GM18505 (cell line): ENCODE data around the gene POLR2L.

ENCODE experiments used
- ATAC-seq: cut with Tn5 transposase; IDR thresholded peaks from one replicate; pipeline ENCODE4 v1.9.1; 2021; ENCODE audit not compliant: unreplicated experiment
- POLR2A ChIP-seq: IDR thresholded peaks from 4 replicates; pipeline ENCODE4 v1.6.1; 2011; ENCODE audit warnings: borderline replicate concordance; ENCODE audit not compliant: insufficient read depth, insufficient read length; ENCODE audit errors: extremely low read depth

The POLR2L gene

DNA sequence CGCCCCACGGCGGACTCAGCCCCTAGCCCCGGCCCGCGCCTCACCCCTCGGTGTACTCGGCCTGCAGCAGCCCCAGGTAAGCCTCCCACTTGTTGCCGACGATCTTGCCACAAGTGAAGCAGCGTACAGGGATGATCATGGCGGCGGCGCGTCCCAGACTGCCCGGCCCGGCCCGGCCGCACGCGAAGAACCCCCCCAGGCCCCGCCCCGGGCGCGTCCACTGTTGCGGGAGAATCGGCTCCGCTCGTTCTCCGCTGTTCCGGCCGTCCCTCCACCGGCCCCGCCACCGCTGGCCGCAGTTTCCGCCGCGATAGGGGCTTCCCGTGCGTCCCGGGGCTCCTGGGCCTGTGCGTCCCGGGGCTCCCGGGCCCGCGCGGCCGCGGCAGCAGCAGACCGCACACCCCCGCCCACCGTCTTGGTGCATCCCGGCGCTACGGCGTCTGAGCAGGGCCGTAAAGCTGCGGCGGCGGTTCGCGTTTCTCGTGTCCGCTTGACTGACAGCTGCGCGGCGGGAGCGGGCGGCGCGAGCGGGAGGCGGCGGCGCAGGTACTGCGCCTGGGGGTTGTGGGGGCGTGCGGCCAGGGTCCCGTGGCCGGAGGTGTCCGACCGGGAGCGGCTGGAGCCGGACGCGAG is at the start of gene POLR2L, which contains the start of gene TSPAN4:
POLR2L (minus strand) TSS at position 160 of the 633 bp plus-strand sequence; CDS start at position 139, 21 bp downstream.
TSPAN4 (plus strand) TSS at position 483 of the 633 bp plus-strand sequence. CDS start 7,453 bp downstream, outside the sequence.
- ATAC-seq: peak; percentile 62

DNA sequence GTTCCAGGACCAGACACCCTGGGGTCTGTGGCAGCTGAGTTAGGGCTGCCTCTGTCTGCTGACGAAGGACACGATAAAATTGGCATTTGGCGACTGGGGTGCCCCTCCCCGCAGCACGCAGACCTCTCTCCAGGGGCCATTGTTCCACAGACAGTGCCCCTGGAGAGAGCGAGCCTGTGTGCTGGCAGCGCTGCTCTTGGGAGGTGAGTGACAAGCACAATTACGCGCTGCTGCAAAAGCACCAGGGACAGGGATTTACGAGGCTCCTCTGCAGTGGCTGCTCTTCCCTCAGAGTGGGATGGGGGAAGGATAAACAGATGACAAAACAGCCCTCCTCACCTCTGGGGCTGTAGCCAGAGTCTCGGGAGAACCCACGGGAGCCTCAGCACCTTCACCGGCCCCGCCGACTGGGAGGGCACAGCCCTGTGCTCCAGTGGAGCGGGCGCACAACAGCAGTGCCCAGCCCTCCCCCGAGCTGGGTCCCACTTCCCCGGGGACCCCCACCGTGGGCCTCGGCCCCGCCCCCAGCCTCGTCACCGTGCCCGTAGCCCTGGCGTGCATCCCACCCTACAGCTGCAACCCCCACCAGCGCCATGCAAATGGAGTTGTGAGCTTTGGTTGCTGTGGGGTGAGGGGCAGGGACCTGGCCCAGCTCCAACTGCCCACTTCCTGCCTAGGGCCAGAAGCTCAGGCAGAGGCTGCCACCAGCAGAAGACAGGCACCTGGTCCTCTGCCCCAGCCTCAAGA is 48.6 kb upstream of the POLR2L start:
- no peak for TF ChIP-seq POLR2A
- ATAC-seq: no peak

More for the DNA sequence above, at the start of gene POLR2L, which contains the start of gene TSPAN4:
- TF ChIP-seq POLR2A: peak; percentile 99

DNA sequence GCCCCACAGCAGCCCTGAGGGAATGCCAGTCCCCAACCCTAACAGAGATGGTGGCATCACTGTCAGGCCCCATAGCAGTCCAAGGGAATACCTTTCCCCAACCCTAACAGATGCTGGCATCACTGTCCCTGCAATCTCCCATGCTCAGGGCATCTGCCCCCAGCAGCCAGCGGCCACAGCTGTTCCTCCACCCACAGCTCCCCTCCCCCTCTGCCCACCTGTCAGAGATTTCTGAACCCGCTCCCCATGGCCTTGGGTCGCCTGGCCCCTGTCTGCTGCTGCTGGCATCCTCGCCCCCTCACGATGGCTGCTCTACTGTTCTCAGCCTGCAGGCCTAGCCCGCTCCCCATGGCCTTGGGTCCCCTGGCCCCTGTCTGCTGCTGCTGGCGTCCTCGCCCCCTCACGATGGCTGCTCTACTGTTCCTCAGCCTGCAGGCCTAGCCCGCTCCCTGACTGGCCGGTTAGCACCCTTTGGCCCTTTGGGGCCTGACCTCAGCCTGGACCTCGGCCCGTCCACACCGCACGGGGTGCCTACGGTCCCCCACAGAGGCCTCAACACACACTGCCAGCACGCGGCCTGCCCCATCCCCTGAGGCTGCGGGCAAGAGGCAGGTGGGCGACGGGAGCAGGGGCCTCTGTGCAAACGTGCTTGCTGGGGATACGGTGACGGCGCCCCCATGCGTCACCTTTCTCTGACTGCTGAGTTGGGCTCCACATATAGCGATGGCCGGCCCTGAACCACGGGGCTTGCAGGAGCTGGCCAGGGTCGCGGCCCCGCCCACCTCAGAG is 47.6 kb upstream of the POLR2L start:
- ATAC-seq: no peak
- TF ChIP-seq POLR2A: no peak

DNA sequence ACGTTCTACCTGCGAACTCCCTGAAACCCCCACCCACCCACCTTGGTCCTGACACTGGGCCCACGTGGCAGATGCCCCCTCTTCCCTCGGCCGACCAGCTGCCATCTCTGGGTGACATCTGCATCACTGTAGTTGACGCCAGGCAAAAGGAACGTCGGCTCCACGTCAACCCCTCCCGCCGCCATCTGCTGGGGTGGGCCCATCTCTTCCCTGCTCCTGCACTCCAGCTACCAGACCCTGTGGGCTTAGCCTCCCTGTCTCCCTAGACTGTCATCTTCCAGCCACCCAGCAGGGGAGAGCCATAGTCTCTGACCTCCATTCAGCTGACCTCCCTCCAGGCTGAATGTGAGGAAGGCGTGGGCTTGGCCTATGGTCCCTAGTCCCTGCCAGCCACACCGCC is 46.9 kb upstream of the POLR2L start:
- no peak for ATAC-seq
- TF ChIP-seq POLR2A: no peak

DNA sequence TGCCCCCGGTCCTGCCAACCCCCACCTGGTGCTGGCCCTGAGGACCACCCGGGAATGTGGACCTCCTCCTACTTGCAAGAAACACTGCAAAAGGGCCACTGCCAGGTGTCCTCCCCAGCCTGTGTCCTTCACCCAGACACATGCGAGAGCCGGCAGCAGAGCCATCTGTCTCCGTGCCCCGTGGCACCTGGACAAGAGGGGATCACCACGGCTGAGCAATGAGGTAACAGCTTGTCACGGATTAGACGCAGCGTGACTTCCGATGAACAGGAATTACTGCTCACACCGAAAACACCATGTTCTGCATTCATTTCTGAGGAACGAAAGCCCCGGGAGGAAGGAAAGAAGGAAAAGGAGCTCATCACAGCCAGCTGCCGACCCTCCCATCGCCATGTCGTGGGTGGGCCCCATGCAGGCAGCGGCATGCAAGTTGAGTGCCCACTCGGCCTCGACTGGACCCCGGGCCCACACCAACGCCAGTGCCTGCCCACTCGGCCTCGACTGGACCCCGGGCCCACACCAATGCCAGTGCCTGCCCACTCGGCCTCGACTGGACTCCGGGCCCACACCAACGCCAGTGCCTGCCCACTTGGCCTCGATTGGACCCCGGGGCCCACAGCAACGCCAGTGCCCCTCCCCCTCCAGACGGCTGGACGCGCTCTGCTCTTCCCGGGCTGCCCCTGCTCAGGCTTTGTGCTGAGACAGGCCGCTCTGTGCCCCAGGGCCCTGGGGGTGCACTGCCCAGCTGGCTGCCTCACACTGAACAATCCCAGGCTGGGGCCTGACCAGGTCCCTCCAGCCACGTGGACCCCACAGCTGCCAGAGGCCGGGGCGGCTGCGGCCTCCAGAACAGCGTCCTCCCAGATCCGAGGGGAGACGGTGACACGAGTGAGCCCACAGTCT is 46.2 kb upstream of the POLR2L start:
- no peak for ATAC-seq
- no peak for TF ChIP-seq POLR2A

DNA sequence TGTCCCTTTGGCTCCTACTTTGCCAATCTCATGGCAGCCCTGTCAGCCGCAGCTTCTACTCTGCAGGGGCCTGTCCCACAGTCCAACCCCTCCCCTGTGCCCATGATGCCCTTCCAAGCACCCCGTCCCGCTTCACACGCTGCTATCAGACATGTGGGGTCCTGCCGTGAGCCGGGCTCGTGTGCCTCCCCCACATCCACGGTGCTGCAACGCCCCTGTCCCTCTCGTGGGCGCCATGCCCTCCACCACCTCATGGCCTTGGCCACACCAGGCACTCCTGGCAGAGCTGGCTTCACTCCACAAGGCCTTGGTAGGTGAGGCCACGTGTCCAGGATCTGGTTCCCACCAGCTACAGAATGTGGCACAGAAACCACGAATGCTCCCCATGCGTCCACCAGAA is 45.3 kb upstream of the POLR2L start:
- ATAC-seq: no peak
- TF ChIP-seq POLR2A: no peak

DNA sequence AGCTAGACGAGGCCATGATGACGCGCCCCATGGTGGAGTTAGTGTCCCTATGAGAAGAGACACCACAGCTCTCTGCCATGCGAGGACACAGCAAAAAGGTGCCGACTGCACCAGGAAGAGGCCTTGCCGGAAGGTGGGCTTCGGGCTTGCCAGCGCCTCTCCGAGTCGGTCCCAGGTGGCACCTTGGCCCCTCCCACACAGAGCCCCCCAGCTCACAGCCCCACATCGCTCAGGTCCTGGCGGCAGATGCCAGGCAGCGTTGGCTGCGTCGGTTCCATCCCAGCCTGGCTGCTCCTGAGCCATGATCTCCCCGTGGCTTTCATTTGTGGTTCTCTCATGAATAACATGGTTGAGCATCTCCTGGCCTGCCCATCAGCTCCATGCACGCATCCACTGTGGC is 44.2 kb upstream of the POLR2L start:
- ATAC-seq: no peak
- TF ChIP-seq POLR2A: no peak

DNA sequence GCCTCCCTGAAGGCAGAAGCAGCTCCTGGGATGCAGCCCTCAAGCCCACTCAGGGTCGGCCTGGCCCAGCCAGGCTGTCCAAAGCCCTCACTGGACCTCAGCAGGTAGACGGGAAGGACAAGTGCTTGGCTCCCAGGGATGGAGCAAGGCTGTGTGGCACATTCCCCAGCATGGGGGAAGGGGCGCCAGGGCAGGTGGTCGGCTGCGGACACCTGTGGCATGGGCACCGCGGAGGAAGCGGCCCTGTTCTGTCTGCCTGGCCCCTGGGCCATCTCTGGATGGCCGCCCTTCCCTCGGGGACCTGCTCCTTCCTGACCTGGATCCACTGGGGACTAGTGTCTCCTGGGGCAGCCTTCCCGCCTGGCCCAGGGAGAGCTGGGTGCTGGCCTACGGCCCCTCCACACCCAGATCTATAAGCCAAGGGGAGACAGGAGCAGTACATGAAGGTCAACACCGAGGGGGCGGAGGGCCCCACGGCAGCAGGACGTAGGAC is 42.3 kb upstream of the POLR2L start:
- no peak for TF ChIP-seq POLR2A

DNA sequence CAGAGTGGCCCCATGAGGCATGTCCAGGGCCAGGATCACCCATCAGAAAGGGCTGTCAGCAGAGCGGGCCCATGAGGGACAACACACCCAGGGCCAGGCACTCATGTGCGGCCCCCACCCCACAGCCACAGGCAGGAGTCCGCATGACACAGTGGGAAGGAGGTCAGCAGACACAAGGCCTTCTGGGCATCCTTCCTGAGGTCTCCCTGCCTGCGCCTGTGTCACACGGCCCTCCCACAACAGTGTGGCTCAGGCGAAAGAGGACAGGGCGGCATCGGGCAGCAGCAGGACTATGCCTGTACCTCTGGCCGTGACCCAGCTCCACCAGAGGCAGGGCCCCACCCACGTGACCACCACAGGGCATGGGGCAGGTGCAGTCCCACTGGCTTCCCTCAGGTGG is 41.2 kb upstream of the POLR2L start:
- TF ChIP-seq POLR2A: no peak
- no peak for ATAC-seq

More for the DNA sequence above, 42.3 kb upstream of the POLR2L start:
- no peak for ATAC-seq

DNA sequence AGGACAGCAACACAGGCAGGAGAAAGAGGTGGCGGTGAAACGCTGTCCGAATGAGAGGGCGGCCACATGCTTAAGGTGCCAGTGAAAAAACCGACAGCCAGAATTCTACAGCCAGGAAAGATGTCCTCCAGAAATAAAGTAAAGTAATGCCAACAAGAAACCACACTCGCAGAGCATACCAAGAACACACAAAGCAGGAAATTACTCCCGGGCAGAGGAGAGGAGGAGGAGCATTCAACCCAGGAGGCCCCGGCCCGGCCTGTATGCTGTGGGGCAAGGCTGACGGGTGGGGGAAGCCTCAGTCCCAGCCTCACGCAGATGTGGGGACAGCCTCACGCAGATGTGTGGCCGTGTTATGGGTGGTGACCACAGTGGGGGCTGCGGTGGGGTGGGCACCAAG is 40.3 kb upstream of the POLR2L start:
- no peak for ATAC-seq
- no peak for TF ChIP-seq POLR2A

DNA sequence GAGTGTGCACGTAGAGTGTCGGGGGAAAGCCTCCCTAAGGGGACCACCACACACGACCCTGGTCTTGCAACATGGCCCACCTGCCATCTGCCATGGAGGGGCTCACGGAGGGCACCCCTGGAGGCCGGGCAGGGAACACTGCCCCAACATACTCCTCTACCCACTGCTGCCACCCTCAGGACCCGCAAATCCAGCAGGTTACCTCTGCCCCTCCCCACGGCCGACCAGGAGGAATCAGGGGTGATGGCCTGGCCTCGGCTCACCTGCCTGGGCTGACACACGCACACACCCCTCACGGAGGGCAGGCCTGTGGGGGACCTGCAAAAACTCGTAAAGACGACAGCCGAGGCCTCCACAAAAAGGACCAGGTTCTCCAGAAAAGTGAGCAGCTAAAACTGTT is 38.1 kb upstream of the POLR2L start:
- TF ChIP-seq POLR2A: no peak
- no peak for ATAC-seq

DNA sequence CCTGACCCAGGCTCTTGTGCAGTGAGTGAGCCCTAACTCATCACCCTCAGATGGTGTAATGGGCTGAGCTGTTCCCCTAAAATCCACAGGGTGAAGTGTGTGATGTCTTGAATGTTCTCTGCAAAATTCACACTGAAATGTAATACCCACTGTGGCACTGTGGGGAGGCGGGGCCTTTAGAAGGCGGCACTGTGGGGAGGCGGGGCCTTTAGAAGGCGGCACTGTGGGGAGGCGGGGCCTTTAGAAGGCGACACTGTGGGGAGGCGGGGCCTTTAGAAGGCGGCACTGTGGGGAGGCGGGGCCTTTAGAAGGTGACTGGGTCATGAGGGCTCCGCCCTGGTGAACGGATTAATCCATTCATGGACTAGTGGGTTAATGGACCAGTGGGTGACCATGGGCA is 35.2 kb upstream of the POLR2L start:
- no peak for ATAC-seq
- no peak for TF ChIP-seq POLR2A
